MCF 10A (cell line): ENCODE results near the gene TMEM98. TPM values are rescaled to one million over a fixed set of nuclear protein-coding genes. Genes with fewer than 3 reads are reported as not detected.

Experiments used
- Bru-seq: library from RNA; stranded (reverse); fragments of 400-500 nt; gene quantifications from one replicate; lab custom pipeline; 2021; lab: Mats Ljungman, UMichigan
- BruChase-seq, 2 experiments: library from RNA; stranded (reverse); fragments of 400-500 nt; gene quantifications; one replicate each; lab custom pipeline; 2021; lab: Mats Ljungman, UMichigan
- BruUV-seq: library from RNA; stranded (reverse); fragments of 400-500 nt; replicated peaks from 2 replicates; lab custom pipeline; 2021; lab: Mats Ljungman, UMichigan
- CTCF ChIA-PET: fragments of 300-600 bp; sonication (Branson Sonifier 250); formaldehyde crosslinking; extraction: SDS; loops from one replicate; lab custom pipeline; 2021; ENCODE audit warnings: antibody characterized with exemption, inconsistent platforms; lab: Yijun Ruan, JAX
- POLR2A ChIA-PET: fragments of 300-600, 350-650 bp; sonication (Branson Sonifier 250); formaldehyde crosslinking; extraction: SDS; loops from one replicate; lab custom pipeline; 2020; ENCODE audit warnings: antibody characterized with exemption, inconsistent platforms; lab: Yijun Ruan, JAX
- DNase-seq: peaks from one replicate; pipeline ENCODE4 v3.0.0-alpha.2; 2018; ENCODE audit not compliant: unreplicated experiment
- H3K27ac Mint-ChIP-seq: one replicate; pipeline ENCODE4 v1.8.0; 2022; ENCODE audit warnings: mild to moderate bottlenecking, low read depth, mixed read lengths; ENCODE audit not compliant: unreplicated experiment
- H3K27me3 Mint-ChIP-seq: one replicate; pipeline ENCODE4 v1.8.0; 2022; ENCODE audit warnings: mixed read lengths; ENCODE audit not compliant: insufficient read depth, unreplicated experiment
- H3K36me3 Mint-ChIP-seq: one replicate; pipeline ENCODE4 v1.8.0; 2022; ENCODE audit warnings: mild to moderate bottlenecking, moderate library complexity, mixed read lengths; ENCODE audit not compliant: insufficient read depth, unreplicated experiment
- H3K4me1 Mint-ChIP-seq: one replicate; pipeline ENCODE4 v1.8.0; 2022; ENCODE audit warnings: mixed read lengths; ENCODE audit not compliant: insufficient read depth, unreplicated experiment
- H3K4me3 Mint-ChIP-seq: one replicate; pipeline ENCODE4 v1.8.0; 2022; ENCODE audit warnings: mild to moderate bottlenecking, moderate library complexity, mixed read lengths; ENCODE audit not compliant: unreplicated experiment
- H3K9me3 Mint-ChIP-seq: one replicate; pipeline ENCODE4 v1.8.0; 2022; ENCODE audit warnings: mixed read lengths; ENCODE audit not compliant: unreplicated experiment
- intact Hi-C: fragments of 100-400 bp; cut with micrococcal nuclease; formaldehyde crosslinking; loops from 2 replicates; pipeline ENCODE4 v1.14.1; 2022
- long read RNA-seq: library from polyadenylated mRNA; stranded (forward); transcript quantifications from one replicate; pipeline ENCODE4 v2.0.0, GENCODE V29; 2022
- total RNA-seq: library from RNA; stranded (reverse); gene quantifications from 2 replicates; pipeline ENCODE4 v1.2.3, GENCODE V29; 2022
- TF ChIP-seq, protein P1 (sequence below): fragments of 200-600 bp; IDR thresholded peaks from one replicate; pipeline ENCODE4 v1.8.0; 2022; ENCODE audit warnings: antibody characterized with exemption, mild to moderate bottlenecking; ENCODE audit not compliant: unreplicated experiment

Gene TMEM98, protein sequence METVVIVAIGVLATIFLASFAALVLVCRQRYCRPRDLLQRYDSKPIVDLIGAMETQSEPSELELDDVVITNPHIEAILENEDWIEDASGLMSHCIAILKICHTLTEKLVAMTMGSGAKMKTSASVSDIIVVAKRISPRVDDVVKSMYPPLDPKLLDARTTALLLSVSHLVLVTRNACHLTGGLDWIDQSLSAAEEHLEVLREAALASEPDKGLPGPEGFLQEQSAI
- total RNA-seq (5.2 and 9.2 TPM in 2 replicates), Bru-seq, nascent RNA (percentile 32 among the genes with signal in this experiment), BruChase-seq, experiment 1, labeled RNA remaining after a 6-hour chase (percentile 39 among the genes with signal in this experiment), BruChase-seq, experiment 2, labeled RNA remaining after a 2-hour chase (percentile 31 among the genes with signal in this experiment)
- long read RNA-seq, full-length matches to known transcripts = 11 of 13 reads
- long read RNA-seq, partial matches to known transcripts = 0 of 13 reads
- long read RNA-seq, other reads (novel, unspliced or antisense) = 2 of 13 reads

DNA sequence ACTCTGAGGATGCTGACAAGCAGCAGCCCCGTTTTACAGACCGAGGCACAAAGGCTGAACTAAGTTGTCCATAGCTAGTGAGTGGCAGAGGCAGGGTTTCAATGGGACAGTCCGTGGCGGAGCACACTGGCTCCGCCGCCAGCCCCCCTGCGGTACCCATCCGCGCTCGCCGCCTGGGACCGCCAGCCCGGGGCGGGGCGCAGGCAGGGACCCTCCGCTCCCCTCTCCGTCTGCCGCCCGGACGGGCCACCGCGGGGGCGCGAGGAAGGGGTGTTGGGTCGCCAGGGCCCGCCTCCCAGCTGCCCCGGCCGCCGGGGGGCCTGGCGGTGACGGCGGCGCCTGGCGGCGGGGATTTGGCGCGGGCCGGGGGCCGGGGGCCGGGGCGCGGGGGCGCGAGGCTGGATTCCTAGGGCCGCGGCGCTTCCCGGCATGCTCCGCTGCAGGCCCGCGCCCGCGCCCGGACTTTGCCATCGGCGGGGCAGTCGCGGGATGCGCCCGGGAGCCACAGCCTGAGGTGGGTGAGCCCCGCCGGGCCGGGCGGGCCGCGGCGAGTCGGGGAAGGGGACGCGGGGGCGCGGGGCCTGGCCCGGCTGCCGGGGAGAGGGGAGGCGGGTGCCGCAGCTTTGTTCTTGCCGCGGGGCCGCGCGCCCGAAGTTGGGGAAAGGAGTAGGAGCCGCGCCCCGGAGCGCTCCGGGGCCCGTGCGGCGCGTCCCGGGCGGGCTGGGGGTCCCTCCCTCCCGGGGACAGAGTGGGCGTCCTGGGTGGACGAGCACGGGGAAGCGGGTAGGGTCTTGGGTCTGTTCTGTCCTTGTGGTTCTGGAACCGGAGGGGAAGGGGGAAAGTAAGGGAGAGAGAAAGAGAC, at the start of gene TMEM98:
TSS of gene TMEM98 (plus strand) at position 430 of the 862 bp plus-strand sequence. CDS start 3,376 bp downstream, outside the sequence.
- Mint-ChIP-seq H3K27ac (no peak within 1 kb of the TSS), H3K4me3 (no peak within 1 kb of the TSS), H3K4me1 (no peaks in the 10 kb centered on the region), H3K27me3 (no peaks in the 10 kb centered on the region), H3K36me3 (no peaks in the 10 kb centered on the region), H3K9me3 (no peaks in the 10 kb centered on the region)
- BruUV-seq = no TSS peak
- DNase-seq = no peak
- TF ChIP-seq, protein P1, sequence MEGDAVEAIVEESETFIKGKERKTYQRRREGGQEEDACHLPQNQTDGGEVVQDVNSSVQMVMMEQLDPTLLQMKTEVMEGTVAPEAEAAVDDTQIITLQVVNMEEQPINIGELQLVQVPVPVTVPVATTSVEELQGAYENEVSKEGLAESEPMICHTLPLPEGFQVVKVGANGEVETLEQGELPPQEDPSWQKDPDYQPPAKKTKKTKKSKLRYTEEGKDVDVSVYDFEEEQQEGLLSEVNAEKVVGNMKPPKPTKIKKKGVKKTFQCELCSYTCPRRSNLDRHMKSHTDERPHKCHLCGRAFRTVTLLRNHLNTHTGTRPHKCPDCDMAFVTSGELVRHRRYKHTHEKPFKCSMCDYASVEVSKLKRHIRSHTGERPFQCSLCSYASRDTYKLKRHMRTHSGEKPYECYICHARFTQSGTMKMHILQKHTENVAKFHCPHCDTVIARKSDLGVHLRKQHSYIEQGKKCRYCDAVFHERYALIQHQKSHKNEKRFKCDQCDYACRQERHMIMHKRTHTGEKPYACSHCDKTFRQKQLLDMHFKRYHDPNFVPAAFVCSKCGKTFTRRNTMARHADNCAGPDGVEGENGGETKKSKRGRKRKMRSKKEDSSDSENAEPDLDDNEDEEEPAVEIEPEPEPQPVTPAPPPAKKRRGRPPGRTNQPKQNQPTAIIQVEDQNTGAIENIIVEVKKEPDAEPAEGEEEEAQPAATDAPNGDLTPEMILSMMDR = no peak
- POLR2A ChIA-PET = interaction anchor here (0.6 to 1.1 kb wide), 2 partner anchors 23 to 71 kb away, joined by 3 read pairs; no protein-coding TSS in a partner anchor
- CTCF ChIA-PET = interaction anchor here (0.9 to 1.5 kb wide), 4 partner anchors 9 to 748 kb away, joined by 4 to 7 read pairs (median 4); no protein-coding TSS in a partner anchor
- intact Hi-C loops = no loop called here

- Mint-ChIP-seq H3K27ac (peak overlapping the region; percentile 52), H3K36me3 (no peaks in the 10 kb centered on the region)
- intact Hi-C loops = loop anchor here (5.0 to 10.0 kb wide), 3 partner anchors 34 to 117 kb away; partner anchors contain the start of gene SPACA3
Measured at GRCh38 chr17:32878211-32878610, 49.7 kb upstream of the TMEM98 start.

DNA sequence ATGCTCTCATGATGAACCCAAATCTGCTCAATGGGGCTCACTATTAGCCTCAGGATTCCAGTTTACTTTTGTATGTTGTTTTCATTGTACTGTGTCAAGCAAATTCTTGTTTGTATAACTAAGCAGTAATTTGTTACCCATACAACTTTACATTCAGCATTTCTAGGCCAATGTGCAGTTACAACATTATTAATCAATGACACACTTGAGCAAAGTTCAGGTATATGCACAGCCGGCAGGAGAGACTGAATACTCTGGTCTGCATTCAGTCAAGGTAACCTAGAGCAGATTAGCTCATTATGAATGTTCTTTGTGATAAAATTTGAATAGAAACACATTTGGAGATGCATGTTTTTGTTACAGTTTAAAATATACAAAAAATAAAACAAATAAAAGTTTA, 48.8 kb upstream of the TMEM98 start:
- Mint-ChIP-seq H3K4me1 (peaks cover 10% of the 10 kb centered on the region), H3K27me3 (no peaks in the 10 kb centered on the region), H3K9me3 (no peaks in the 10 kb centered on the region), H3K4me3 (no peak overlapping the region), H3K36me3 (no peaks in the 10 kb centered on the region), H3K27ac (no peak overlapping the region)
- intact Hi-C loops = loop anchor here (5.0 to 10.0 kb wide), 3 partner anchors 33 to 116 kb away; partner anchors contain the start of gene SPACA3
- ChIA-PET CTCF (interaction anchor here (0.7 to 4.8 kb wide), 10 partner anchors 16 to 796 kb away, joined by 3 to 213 read pairs (median 11); a partner anchor contains a TSS), POLR2A (interaction anchor here (0.6 kb wide), 1 partner anchor 639 kb away, joined by 3 read pairs; no protein-coding TSS in a partner anchor)
- BruUV-seq = no TSS peak
- DNase-seq = no peak
- TF ChIP-seq, protein P1 = no peak

More at GRCh38 chr17:32878211-32878610, 49.7 kb upstream of the TMEM98 start:
- Mint-ChIP-seq H3K4me3 (no peak overlapping the region), H3K27me3 (no peaks in the 10 kb centered on the region), H3K4me1 (peaks cover 13% of the 10 kb centered on the region), H3K9me3 (no peaks in the 10 kb centered on the region)
- CTCF ChIA-PET = interaction anchor here (0.6 to 4.8 kb wide), 35 partner anchors 7 to 873 kb away, joined by 3 to 213 read pairs (median 10); a partner anchor contains a TSS
- POLR2A ChIA-PET = interaction anchor here (1.1 to 4.9 kb wide), 8 partner anchors 24 to 99 kb away, joined by 3 to 78 read pairs (median 17); no protein-coding TSS in a partner anchor
- peak; percentile 77 for DNase-seq
- no TSS peak for BruUV-seq
- TF ChIP-seq, protein P1 = no peak
